SK-N-SH treated with all-trans-retinoic acid at 6 μM for 48 hours (cell line): Measurements from ENCODE around the gene BRD1.

Source experiments
- ATAC-seq: fragments of 200-7000 bp; cut with Tn5 transposase; 3 replicates; pipeline ENCODE4 v1.9.1; 2020; ENCODE audit warnings: mild to moderate bottlenecking, moderate library complexity
- ARNTL ChIP-seq: fragments of 450-650 bp; formaldehyde crosslinking; IDR thresholded peaks from 2 replicates; pipeline ENCODE4 v1.5.0; 2020; ENCODE audit warnings: low read depth, mild to moderate bottlenecking, moderate library complexity, borderline replicate concordance
- BACH2 ChIP-seq: fragments of 250-450 bp; sonication (Bioruptor Pico); IDR thresholded peaks from 2 replicates; pipeline ENCODE4 v1.9.0; 2021; ENCODE audit warnings: mild to moderate bottlenecking, borderline replicate concordance
- CSDC2 ChIP-seq: fragments of 250-450 bp; sonication (Bioruptor Pico); IDR thresholded peaks from 2 replicates; pipeline ENCODE4 v1.5.0; 2020; ENCODE audit warnings: mild to moderate bottlenecking, moderate library complexity
- CSRNP3 ChIP-seq: fragments of 250-450 bp; sonication (Bioruptor Pico); IDR thresholded peaks from 2 replicates; pipeline ENCODE4 v1.5.1; 2021; ENCODE audit warnings: mild to moderate bottlenecking, moderate library complexity
- ESRRG ChIP-seq: fragments of 250-450 bp; sonication (Bioruptor Pico); IDR thresholded peaks from 2 replicates; pipeline ENCODE4 v1.6.1; 2021; ENCODE audit warnings: mild to moderate bottlenecking
- GLIS3 ChIP-seq: fragments of 250-450 bp; sonication (Bioruptor Pico); IDR thresholded peaks from 2 replicates; pipeline ENCODE4 v1.5.0; 2020; ENCODE audit warnings: mild to moderate bottlenecking, moderate library complexity
- ISL1 ChIP-seq: fragments of 250-450 bp; sonication (Bioruptor Pico); IDR thresholded peaks from 2 replicates; pipeline ENCODE4 v2.1.2; 2022; ENCODE audit warnings: mild to moderate bottlenecking, moderate library complexity
- OSR1 ChIP-seq: fragments of 250-450 bp; sonication (Bioruptor Pico); IDR thresholded peaks from 2 replicates; pipeline ENCODE4 v1.8.0; 2022; ENCODE audit warnings: moderate library complexity, mild to moderate bottlenecking, inconsistent platforms
- POU6F1 ChIP-seq: fragments of 250-450 bp; sonication (Bioruptor Pico); IDR thresholded peaks from 2 replicates; pipeline ENCODE4 v1.8.0; 2021; ENCODE audit warnings: low read depth, mild to moderate bottlenecking, moderate library complexity, borderline replicate concordance
- PPARA ChIP-seq: fragments of 250-450 bp; sonication (Bioruptor Pico); IDR thresholded peaks from 2 replicates; pipeline ENCODE4 v1.5.0; 2020; ENCODE audit warnings: mild to moderate bottlenecking, borderline replicate concordance
- RARB ChIP-seq: fragments of 250-450 bp; sonication (Bioruptor Pico); IDR thresholded peaks from 2 replicates; pipeline ENCODE4 v1.8.0; 2021; ENCODE audit warnings: mild to moderate bottlenecking, moderate library complexity
- SNAI2 ChIP-seq: fragments of 250-450 bp; sonication (Bioruptor Pico); IDR thresholded peaks from 2 replicates; pipeline ENCODE4 v1.5.0; 2020; ENCODE audit warnings: mild to moderate bottlenecking, moderate library complexity
- TCF4 ChIP-seq: fragments of 250-450 bp; sonication (Bioruptor Pico); IDR thresholded peaks from 2 replicates; pipeline ENCODE4 v1.8.0; 2021; ENCODE audit warnings: mild to moderate bottlenecking, moderate library complexity, borderline replicate concordance
- TOX ChIP-seq: fragments of 250-450 bp; sonication (Bioruptor Pico); IDR thresholded peaks from 2 replicates; pipeline ENCODE4 v1.8.0; 2021; ENCODE audit warnings: mild to moderate bottlenecking, moderate library complexity, borderline replicate concordance
- TSHZ2 ChIP-seq: fragments of 250-450 bp; sonication (Bioruptor Pico); IDR thresholded peaks from 2 replicates; pipeline ENCODE4 v1.5.0; 2020; ENCODE audit warnings: mild to moderate bottlenecking, moderate library complexity
- ZC3H10 ChIP-seq: fragments of 250-450 bp; sonication (Bioruptor Pico); IDR thresholded peaks from 2 replicates; pipeline ENCODE4 v1.5.1; 2021; ENCODE audit warnings: mild to moderate bottlenecking, moderate library complexity
- ZFP3 ChIP-seq: fragments of 250-450 bp; sonication (Bioruptor Pico); IDR thresholded peaks from 2 replicates; pipeline ENCODE4 v1.5.0; 2020; ENCODE audit warnings: mild to moderate bottlenecking, moderate library complexity
- ZFP30 ChIP-seq: fragments of 450-650 bp; formaldehyde crosslinking; IDR thresholded peaks from 2 replicates; pipeline ENCODE4 v1.5.0; 2022; ENCODE audit warnings: mild to moderate bottlenecking, moderate library complexity
- ZNF565 ChIP-seq: fragments of 450-650 bp; formaldehyde crosslinking; conservative IDR thresholded peaks from 2 replicates; pipeline ENCODE4 v1.5.0; 2020; ENCODE audit warnings: low read depth, mild to moderate bottlenecking, moderate library complexity
- ZNF70 ChIP-seq: fragments of 450-650 bp; formaldehyde crosslinking; IDR thresholded peaks from 2 replicates; pipeline ENCODE4 v1.5.0; 2020; ENCODE audit warnings: mild to moderate bottlenecking, moderate library complexity
- ZNF8 ChIP-seq: fragments of 450-650 bp; formaldehyde crosslinking; IDR thresholded peaks from 2 replicates; pipeline ENCODE4 v1.5.0; 2020; ENCODE audit warnings: mild to moderate bottlenecking, moderate library complexity
- TF ChIP-seq, protein P1 (sequence below): fragments of 250-450 bp; sonication (Bioruptor Pico); IDR thresholded peaks from 2 replicates; pipeline ENCODE4 v1.8.0; 2020; ENCODE audit warnings: mild to moderate bottlenecking, moderate library complexity, borderline replicate concordance

Gene BRD1

DNA sequence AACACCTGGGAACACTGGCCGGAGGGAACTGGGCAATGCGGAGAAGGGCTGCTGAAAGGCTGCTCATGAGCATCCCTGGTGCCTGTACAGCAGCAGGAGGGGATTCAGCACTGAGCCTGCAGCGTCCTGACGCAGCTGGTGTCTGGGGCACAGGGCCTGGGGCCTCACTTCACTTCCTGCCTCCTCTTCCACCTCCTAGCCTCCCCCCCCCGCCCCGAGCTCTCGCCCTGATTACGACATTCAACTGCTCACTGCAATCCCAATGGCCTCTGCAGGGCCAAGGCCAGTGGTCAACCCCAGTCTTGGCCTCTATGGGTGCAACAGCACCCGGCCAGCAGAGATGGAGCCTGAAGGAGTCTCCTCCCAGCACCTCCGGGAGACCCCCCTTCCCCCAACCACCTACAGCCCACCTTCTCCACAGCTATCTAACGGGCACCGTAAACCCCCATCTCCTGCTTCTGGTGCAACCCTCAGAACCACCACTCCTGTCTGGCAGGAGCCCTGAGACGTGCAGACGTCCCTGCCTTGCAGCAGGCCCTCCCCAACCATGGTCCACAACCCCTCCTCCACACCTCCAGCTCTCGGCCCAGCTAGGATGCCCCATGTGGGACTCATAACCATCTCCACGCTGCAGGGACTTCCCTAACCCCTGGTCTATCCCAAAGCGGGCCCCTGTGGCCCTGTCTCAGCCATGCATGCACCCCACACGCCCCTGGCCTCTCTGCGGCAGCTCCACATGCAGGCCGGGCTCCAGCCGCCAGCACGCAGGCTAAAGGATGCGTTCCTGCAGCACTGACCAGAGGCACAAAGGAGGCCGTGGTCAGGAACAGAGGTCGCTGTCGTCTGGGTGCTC is 38.2 kb downstream of the BRD1 start:
- TF ChIP-seq TSHZ2 (CRISPR knock-in tag) (no peak), GLIS3 (CRISPR knock-in tag) (no peak), POU6F1 (CRISPR knock-in tag) (no peak), ZNF70 (CRISPR knock-in tag) (no peak), PPARA (no peak), ZC3H10 (CRISPR knock-in tag) (no peak), ZFP3 (CRISPR knock-in tag) (no peak), RARB (CRISPR knock-in tag) (no peak), OSR1 (no peak), ISL1 (no peak), TCF4 (CRISPR knock-in tag) (no peak), ARNTL (CRISPR knock-in tag) (no peak), ZFP30 (CRISPR knock-in tag) (no peak), ZNF8 (CRISPR knock-in tag) (no peak), SNAI2 (CRISPR knock-in tag) (no peak), CSRNP3 (CRISPR knock-in tag) (no peak), ESRRG (CRISPR knock-in tag) (no peak)
- TF ChIP-seq, protein P1, sequence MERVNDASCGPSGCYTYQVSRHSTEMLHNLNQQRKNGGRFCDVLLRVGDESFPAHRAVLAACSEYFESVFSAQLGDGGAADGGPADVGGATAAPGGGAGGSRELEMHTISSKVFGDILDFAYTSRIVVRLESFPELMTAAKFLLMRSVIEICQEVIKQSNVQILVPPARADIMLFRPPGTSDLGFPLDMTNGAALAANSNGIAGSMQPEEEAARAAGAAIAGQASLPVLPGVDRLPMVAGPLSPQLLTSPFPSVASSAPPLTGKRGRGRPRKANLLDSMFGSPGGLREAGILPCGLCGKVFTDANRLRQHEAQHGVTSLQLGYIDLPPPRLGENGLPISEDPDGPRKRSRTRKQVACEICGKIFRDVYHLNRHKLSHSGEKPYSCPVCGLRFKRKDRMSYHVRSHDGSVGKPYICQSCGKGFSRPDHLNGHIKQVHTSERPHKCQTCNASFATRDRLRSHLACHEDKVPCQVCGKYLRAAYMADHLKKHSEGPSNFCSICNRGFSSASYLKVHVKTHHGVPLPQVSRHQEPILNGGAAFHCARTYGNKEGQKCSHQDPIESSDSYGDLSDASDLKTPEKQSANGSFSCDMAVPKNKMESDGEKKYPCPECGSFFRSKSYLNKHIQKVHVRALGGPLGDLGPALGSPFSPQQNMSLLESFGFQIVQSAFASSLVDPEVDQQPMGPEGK (CRISPR knock-in tag): no peak
- no peak for ATAC-seq

DNA sequence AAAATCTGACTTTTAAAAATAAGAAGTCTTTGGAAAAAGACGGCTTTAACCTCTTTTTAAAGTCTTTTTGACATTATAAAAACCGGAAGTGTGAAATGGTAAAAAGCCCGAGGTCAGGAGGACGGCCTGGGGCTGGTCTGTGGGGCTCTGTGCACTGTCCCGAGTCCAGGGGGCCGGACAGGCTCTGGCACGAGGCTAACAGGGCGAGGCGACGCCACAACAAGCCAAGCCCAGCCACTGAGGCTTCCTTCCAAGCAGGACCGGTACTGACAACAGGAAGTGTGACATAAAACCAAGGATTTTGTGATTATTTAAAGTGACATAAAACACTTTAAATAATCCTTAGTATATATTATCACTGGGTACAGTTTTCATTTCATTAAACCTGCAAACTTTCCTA is 39.2 kb downstream of the BRD1 start:
- no peak for ATAC-seq
- TF ChIP-seq ZC3H10 (CRISPR knock-in tag) (no peak), RARB (CRISPR knock-in tag) (no peak), SNAI2 (CRISPR knock-in tag) (no peak), ARNTL (CRISPR knock-in tag) (no peak), GLIS3 (CRISPR knock-in tag) (no peak), BACH2 (CRISPR knock-in tag) (no peak), TOX (no peak)

- ATAC-seq: no peak
- TF ChIP-seq ZNF70 (CRISPR knock-in tag): no peak
- no peak for TF ChIP-seq TOX
- TF ChIP-seq SNAI2 (CRISPR knock-in tag): no peak
- TF ChIP-seq TSHZ2 (CRISPR knock-in tag): no peak
- TF ChIP-seq ZFP30 (CRISPR knock-in tag): no peak
- no peak for TF ChIP-seq GLIS3 (CRISPR knock-in tag)
- no peak for TF ChIP-seq OSR1
- TF ChIP-seq RARB (CRISPR knock-in tag): no peak
- TF ChIP-seq ZNF565: no peak
- TF ChIP-seq ESRRG (CRISPR knock-in tag): no peak
- no peak for TF ChIP-seq PPARA
- no peak for TF ChIP-seq ZFP3 (CRISPR knock-in tag)
- TF ChIP-seq CSDC2: no peak
- no peak for TF ChIP-seq TCF4 (CRISPR knock-in tag)
Observed at GRCh38 chr22:49787861-49788260, 39.8 kb downstream of the BRD1 start.
